ENCODE data around the gene XRRA1. TPM values are rescaled to one million over a fixed set of nuclear protein-coding genes. Genes with fewer than 3 reads are reported as not detected.

The XRRA1 gene
- total RNA-seq, 1 experiment from 2014 or later, result 10.4 TPM

- TF ChIP-seq, protein P1, sequence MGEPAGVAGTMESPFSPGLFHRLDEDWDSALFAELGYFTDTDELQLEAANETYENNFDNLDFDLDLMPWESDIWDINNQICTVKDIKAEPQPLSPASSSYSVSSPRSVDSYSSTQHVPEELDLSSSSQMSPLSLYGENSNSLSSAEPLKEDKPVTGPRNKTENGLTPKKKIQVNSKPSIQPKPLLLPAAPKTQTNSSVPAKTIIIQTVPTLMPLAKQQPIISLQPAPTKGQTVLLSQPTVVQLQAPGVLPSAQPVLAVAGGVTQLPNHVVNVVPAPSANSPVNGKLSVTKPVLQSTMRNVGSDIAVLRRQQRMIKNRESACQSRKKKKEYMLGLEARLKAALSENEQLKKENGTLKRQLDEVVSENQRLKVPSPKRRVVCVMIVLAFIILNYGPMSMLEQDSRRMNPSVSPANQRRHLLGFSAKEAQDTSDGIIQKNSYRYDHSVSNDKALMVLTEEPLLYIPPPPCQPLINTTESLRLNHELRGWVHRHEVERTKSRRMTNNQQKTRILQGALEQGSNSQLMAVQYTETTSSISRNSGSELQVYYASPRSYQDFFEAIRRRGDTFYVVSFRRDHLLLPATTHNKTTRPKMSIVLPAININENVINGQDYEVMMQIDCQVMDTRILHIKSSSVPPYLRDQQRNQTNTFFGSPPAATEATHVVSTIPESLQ (CRISPR knock-in tag; IDR thresholded peaks at IDR 0.05), result no peak
- TF ChIP-seq, protein P2, sequence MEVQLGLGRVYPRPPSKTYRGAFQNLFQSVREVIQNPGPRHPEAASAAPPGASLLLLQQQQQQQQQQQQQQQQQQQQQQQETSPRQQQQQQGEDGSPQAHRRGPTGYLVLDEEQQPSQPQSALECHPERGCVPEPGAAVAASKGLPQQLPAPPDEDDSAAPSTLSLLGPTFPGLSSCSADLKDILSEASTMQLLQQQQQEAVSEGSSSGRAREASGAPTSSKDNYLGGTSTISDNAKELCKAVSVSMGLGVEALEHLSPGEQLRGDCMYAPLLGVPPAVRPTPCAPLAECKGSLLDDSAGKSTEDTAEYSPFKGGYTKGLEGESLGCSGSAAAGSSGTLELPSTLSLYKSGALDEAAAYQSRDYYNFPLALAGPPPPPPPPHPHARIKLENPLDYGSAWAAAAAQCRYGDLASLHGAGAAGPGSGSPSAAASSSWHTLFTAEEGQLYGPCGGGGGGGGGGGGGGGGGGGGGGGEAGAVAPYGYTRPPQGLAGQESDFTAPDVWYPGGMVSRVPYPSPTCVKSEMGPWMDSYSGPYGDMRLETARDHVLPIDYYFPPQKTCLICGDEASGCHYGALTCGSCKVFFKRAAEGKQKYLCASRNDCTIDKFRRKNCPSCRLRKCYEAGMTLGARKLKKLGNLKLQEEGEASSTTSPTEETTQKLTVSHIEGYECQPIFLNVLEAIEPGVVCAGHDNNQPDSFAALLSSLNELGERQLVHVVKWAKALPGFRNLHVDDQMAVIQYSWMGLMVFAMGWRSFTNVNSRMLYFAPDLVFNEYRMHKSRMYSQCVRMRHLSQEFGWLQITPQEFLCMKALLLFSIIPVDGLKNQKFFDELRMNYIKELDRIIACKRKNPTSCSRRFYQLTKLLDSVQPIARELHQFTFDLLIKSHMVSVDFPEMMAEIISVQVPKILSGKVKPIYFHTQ (CRISPR knock-in tag; IDR thresholded peaks at IDR 0.05), result no peak
- no peak for TF ChIP-seq ESRRA (CRISPR knock-in tag; IDR thresholded peaks at IDR 0.05; ENCODE audit: borderline replicate concordance)
- TF ChIP-seq ZNF532 (CRISPR knock-in tag; IDR thresholded peaks at IDR 0.05; ENCODE audit: borderline replicate concordance), result no peak
- TF ChIP-seq ZNF263 (CRISPR knock-in tag; IDR thresholded peaks at IDR 0.05; ENCODE audit: low read depth), result no peak
- no peak for TF ChIP-seq JAZF1 (CRISPR knock-in tag; IDR thresholded peaks at IDR 0.05)
- no peak for TF ChIP-seq PRRX2 (CRISPR knock-in tag; IDR thresholded peaks at IDR 0.05)
- no peak for TF ChIP-seq AFF4 (CRISPR knock-in tag; IDR thresholded peaks at IDR 0.05; ENCODE audit: borderline replicate concordance)
- no peak for TF ChIP-seq TEAD1 (CRISPR knock-in tag; IDR thresholded peaks at IDR 0.05)
- TF ChIP-seq ZNF281 (CRISPR knock-in tag; IDR thresholded peaks at IDR 0.05), result no peak
Measured at GRCh38 chr11:74815966-74816365, 132.9 kb downstream of the XRRA1 start (continued).

All from WTC11 (cell line).